DOHH2 (cell line): ENCODE results near the gene UMAD1.

Source experiments
- H3F3A ChIP-seq: fragments of 200-600 bp; sonication (generic), shearing (Covaris generic); 2 replicates; pipeline ENCODE4 v1.6.0; 2016; ENCODE audit warnings: antibody characterized with exemption, mild to moderate bottlenecking; ENCODE audit not compliant: control insufficient read depth, insufficient read depth
- H3K27ac ChIP-seq: fragments of 200-600 bp; sonication (generic); 2 replicates; pipeline ENCODE4 v1.5.1; 2014; ENCODE audit warnings: low read depth, mild to moderate bottlenecking, low read length, moderate library complexity
- H3K27me3 ChIP-seq: fragments of 200-600 bp; sonication (generic); 2 replicates; pipeline ENCODE4 v1.6.1; 2014; ENCODE audit warnings: mild to moderate bottlenecking, low read length, mixed read lengths; ENCODE audit not compliant: control insufficient read depth
- H3K36me3 ChIP-seq: fragments of 200-600 bp; sonication (generic); 2 replicates; pipeline ENCODE4 v1.6.1; 2014; ENCODE audit warnings: mild to moderate bottlenecking, low read length, moderate library complexity, mixed read lengths; ENCODE audit not compliant: control insufficient read depth
- H3K4me1 ChIP-seq: fragments of 200-600 bp; sonication (generic); 2 replicates; pipeline ENCODE4 v1.6.1; 2014; ENCODE audit warnings: mild to moderate bottlenecking, low read length, mixed read lengths; ENCODE audit not compliant: control insufficient read depth
- H3K4me2 ChIP-seq: fragments of 200-600 bp; sonication (generic); 2 replicates; pipeline ENCODE4 v1.6.0; 2014; ENCODE audit warnings: mild to moderate bottlenecking, low read length, moderate library complexity
- H3K4me3 ChIP-seq: fragments of 200-600 bp; sonication (generic); 2 replicates; pipeline ENCODE4 v1.5.1; 2014; ENCODE audit warnings: mild to moderate bottlenecking, low read length, mixed read lengths
- H3K79me2 ChIP-seq: fragments of 200-600 bp; sonication (generic); 2 replicates; pipeline ENCODE4 v1.6.1; 2014; ENCODE audit warnings: mild to moderate bottlenecking, low read length, mixed read lengths; ENCODE audit not compliant: control insufficient read depth
- H3K9me2 ChIP-seq: fragments of 200-600 bp; sonication (generic); replicated peaks from 2 replicates; pipeline ENCODE4 v1.6.1; 2014; ENCODE audit warnings: mild to moderate bottlenecking, low read length, mixed read lengths; ENCODE audit not compliant: control insufficient read depth
- H3K9me3 ChIP-seq: fragments of 200-600 bp; sonication (generic); 2 replicates; pipeline ENCODE4 v1.6.1; 2014; ENCODE audit warnings: antibody characterized with exemption, low read length, mixed read lengths; ENCODE audit not compliant: control insufficient read depth, insufficient read depth
- H4K20me1 ChIP-seq: fragments of 200-600 bp; sonication (generic); 2 replicates; pipeline ENCODE4 v1.6.0; 2014; ENCODE audit warnings: low read depth, mild to moderate bottlenecking, antibody characterized with exemption, low read length, moderate library complexity; ENCODE audit not compliant: control insufficient read depth, insufficient read depth
- CTCF ChIP-seq: fragments of 200-600 bp; sonication (generic); IDR thresholded peaks from one replicate; pipeline ENCODE4 v1.5.1; 2014; ENCODE audit warnings: antibody characterized with exemption, mild to moderate bottlenecking, low read depth, low read length; ENCODE audit not compliant: poor library complexity, severe bottlenecking
- EZH2phosphoT487 ChIP-seq: fragments of 200-600 bp; sonication (generic); IDR thresholded peaks from 2 replicates; pipeline ENCODE4 v1.6.1; 2017; ENCODE audit warnings: borderline replicate concordance, mild to moderate bottlenecking, antibody characterized with exemption, low read length, moderate library complexity, mixed read lengths

UMAD1 gene

DNA sequence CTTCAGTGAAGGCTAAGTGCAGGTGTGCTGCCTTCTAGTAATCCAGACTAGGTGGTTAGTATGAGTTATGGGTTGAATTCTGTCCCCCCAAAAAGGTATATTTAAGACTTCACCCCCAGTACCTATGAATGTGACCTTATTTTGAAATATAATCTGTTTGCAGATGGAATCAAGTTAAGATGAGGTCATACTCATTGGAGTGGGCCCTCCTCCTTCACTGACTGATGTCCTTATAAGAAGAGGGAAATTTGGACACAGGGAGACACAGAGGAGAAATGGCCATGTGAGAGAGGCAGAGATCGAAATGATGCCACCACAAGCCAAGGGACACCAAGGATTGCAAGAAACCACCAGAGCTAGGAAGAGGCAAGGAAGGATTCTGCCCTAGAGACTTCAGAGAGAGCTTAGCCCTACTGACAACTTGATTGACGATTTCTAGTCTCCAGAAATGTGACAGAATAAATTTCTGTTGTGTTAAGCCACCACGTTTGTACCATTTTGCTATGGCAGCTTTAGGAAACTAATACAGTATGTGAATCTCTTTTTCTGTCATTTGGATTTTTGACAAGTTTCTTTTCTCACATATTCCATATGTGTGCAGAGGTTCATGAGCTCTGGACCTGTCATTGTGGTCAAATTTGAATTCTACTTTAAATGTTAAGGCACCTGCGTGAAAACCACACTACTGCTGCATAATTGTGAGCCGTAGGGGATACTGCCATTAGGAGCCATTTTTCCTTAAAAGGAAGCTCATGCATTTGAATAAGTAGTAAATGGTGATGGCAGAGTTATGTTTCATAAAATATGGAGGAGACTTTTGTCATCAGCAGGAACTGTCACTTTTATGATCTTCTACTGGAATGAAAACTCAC lies 80.4 kb downstream of the UMAD1 start:
- Histone ChIP-seq H3K4me1 (peaks cover 11% of the 10 kb centered on the region), H3K27ac (no peak overlapping the region), H3K4me2 (no peak overlapping the region), H3K9me2 (no peaks in the 10 kb centered on the region), H3K9me3 (no peaks in the 10 kb centered on the region), H3F3A (no peaks in the 10 kb centered on the region), H3K36me3 (no peaks in the 10 kb centered on the region), H4K20me1 (no peaks in the 10 kb centered on the region), H3K79me2 (no peaks in the 10 kb centered on the region), H3K27me3 (no peaks in the 10 kb centered on the region), H3K4me3 (no peak overlapping the region)
- TF ChIP-seq CTCF (no peak), EZH2phosphoT487 (no peak)

DNA sequence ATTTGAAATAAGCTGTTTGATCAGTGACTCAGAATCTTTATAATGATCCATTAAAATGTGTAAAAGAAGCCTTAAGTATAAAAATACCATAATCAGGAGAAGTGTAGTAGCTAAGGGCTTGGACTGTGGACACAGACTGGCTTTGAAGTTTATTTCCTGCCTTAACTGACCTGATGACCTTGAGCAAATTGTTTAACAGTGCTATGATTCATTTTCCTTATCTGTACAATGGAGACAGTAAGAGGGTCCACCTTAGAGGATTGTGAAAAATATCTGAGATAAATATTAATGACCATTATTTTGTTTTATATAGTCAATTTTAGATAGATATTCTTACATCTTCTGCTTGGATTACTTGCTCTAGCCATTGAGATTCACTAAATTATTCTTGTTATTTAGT lies 91.2 kb downstream of the UMAD1 start:
- no peaks in the 10 kb centered on the region for H3K27me3 ChIP-seq
- H3K36me3 ChIP-seq, result no peaks in the 10 kb centered on the region
- H3K79me2 ChIP-seq, result no peaks in the 10 kb centered on the region
- TF ChIP-seq EZH2phosphoT487, result no peak
- no peak for TF ChIP-seq CTCF
- H3K9me2 ChIP-seq, result no peaks in the 10 kb centered on the region
- H3K4me3 ChIP-seq, result no peak overlapping the region
- H3K4me1 ChIP-seq, result peaks cover 3% of the 10 kb centered on the region; the same call in 1 of the 2 replicates
- no peak overlapping the region for H3K4me2 ChIP-seq
- H3K9me3 ChIP-seq, result no peaks in the 10 kb centered on the region
- no peak overlapping the region for H3K27ac ChIP-seq
- H4K20me1 ChIP-seq, result no peaks in the 10 kb centered on the region
- H3F3A ChIP-seq, result no peaks in the 10 kb centered on the region

DNA sequence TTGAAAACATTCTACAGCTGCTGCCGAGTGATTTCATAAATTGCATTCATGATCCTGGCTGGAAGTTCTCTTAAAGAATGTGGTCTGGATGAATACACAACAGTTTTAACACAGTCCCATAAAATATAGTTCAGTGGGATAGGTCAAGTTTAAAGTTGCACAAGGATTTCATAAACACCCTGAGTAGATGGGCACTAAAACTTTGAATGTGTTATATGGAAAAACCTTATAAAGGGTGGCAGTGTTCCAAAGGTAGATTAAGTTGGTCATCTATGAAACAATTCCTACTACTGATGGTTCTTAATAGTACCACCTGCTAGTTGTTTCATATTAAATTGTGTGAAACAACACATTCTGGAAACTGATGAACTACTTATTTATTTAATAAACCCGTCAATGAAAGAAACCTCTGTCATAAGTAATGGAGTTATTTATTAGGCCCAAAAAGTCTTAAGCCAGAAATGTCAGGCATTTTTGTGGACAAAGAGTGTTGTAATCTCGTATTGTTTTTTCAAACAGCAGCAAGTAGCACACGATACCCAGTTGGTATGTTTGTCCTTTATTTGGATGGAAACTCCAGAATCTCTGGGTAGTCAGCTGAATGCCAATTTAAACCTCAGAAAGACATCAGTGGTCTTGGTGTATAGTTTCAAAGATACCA lies 92.2 kb downstream of the UMAD1 start:
- Histone ChIP-seq H3K27ac (no peak overlapping the region), H3K79me2 (no peaks in the 10 kb centered on the region), H3K9me2 (no peaks in the 10 kb centered on the region), H4K20me1 (no peaks in the 10 kb centered on the region), H3K27me3 (no peaks in the 10 kb centered on the region), H3K4me1 (peaks cover 3% of the 10 kb centered on the region; the same call in 1 of the 2 replicates), H3K4me2 (no peak overlapping the region), H3K4me3 (no peak overlapping the region), H3K9me3 (no peaks in the 10 kb centered on the region), H3K36me3 (no peaks in the 10 kb centered on the region), H3F3A (no peaks in the 10 kb centered on the region)
- TF ChIP-seq EZH2phosphoT487 (no peak), CTCF (no peak)
